Measurements from ENCODE around the gene MAGI1.
"Not testable (repeated sequence)": the region's sequence is repeated elsewhere in the genome, so short reads cannot be mapped to it uniquely, and the experiment has no call there.

The MAGI1 gene

GRCh38 chr3:65893631-65894030, 145.1 kb downstream of the MAGI1 start:
- DNase-seq (ENCODE audit: low spot score): no peak
- TF ChIP-seq, protein P1, sequence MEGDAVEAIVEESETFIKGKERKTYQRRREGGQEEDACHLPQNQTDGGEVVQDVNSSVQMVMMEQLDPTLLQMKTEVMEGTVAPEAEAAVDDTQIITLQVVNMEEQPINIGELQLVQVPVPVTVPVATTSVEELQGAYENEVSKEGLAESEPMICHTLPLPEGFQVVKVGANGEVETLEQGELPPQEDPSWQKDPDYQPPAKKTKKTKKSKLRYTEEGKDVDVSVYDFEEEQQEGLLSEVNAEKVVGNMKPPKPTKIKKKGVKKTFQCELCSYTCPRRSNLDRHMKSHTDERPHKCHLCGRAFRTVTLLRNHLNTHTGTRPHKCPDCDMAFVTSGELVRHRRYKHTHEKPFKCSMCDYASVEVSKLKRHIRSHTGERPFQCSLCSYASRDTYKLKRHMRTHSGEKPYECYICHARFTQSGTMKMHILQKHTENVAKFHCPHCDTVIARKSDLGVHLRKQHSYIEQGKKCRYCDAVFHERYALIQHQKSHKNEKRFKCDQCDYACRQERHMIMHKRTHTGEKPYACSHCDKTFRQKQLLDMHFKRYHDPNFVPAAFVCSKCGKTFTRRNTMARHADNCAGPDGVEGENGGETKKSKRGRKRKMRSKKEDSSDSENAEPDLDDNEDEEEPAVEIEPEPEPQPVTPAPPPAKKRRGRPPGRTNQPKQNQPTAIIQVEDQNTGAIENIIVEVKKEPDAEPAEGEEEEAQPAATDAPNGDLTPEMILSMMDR (IDR thresholded peaks at IDR 0.05; ENCODE audit: borderline replicate concordance, control extremely low read depth, extremely low read depth, insufficient read depth, missing control alignments): no peak
- in situ Hi-C loops (cut with MboI; ENCODE audit: low sequenced_read_pairs, unreplicated experiment): no loop called here

DNA sequence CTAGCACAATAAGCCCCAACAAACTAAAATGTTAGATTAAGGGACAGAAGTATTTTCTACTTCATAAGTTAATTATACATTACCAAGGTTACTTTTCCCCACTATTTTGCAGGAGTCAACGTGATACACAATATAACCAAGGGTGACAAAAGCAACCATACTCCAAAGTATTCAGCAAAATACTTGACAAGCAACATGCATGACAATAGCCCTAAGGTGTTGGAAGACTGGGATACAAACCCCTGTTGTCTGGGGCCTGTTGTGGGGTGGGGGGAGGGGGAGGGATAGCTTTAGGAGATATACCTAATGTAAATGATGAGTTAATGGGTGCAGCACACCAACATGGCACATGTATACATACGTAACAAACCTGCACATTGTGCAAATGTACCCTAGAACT, 147.2 kb downstream of the MAGI1 start:
- in situ Hi-C loops (cut with MboI; ENCODE audit: low sequenced_read_pairs, unreplicated experiment); DNase-seq (ENCODE audit: low spot score): not testable (repeated sequence)

GRCh38 chr3:65890328-65890727, 148.4 kb downstream of the MAGI1 start:
- TF ChIP-seq, protein P1 (IDR thresholded peaks at IDR 0.05; ENCODE audit: borderline replicate concordance, control extremely low read depth, extremely low read depth, insufficient read depth, missing control alignments): no peak
- no peak for DNase-seq (ENCODE audit: low spot score)
- in situ Hi-C loops (cut with MboI; ENCODE audit: low sequenced_read_pairs, unreplicated experiment): no loop called here

- in situ Hi-C loops (cut with MboI; ENCODE audit: low sequenced_read_pairs, unreplicated experiment): no loop called here
These were observed 149.0 kb downstream of the MAGI1 start for GRCh38 chr3:65889707-65890099.

GRCh38 chr3:65888980-65889706, 149.6 kb downstream of the MAGI1 start:
- TF ChIP-seq, protein P1 (IDR thresholded peaks at IDR 0.05; ENCODE audit: borderline replicate concordance, control extremely low read depth, extremely low read depth, insufficient read depth, missing control alignments): no peak
- in situ Hi-C loops (cut with MboI; ENCODE audit: low sequenced_read_pairs, unreplicated experiment): no loop called here
- peak; percentile 52 for DNase-seq (ENCODE audit: low spot score)

More at GRCh38 chr3:65889707-65890099, 149.0 kb downstream of the MAGI1 start:
- DNase-seq (ENCODE audit: low spot score): no peak
- TF ChIP-seq, protein P1 (IDR thresholded peaks at IDR 0.05; ENCODE audit: borderline replicate concordance, control extremely low read depth, extremely low read depth, insufficient read depth, missing control alignments): no peak

GRCh38 chr3:65888196-65888595, 150.5 kb downstream of the MAGI1 start:
- DNase-seq (ENCODE audit: low spot score): no peak
- in situ Hi-C loops (cut with MboI; ENCODE audit: low sequenced_read_pairs, unreplicated experiment): no loop called here
- TF ChIP-seq, protein P1 (IDR thresholded peaks at IDR 0.05; ENCODE audit: borderline replicate concordance, control extremely low read depth, extremely low read depth, insufficient read depth, missing control alignments): no peak

DNA sequence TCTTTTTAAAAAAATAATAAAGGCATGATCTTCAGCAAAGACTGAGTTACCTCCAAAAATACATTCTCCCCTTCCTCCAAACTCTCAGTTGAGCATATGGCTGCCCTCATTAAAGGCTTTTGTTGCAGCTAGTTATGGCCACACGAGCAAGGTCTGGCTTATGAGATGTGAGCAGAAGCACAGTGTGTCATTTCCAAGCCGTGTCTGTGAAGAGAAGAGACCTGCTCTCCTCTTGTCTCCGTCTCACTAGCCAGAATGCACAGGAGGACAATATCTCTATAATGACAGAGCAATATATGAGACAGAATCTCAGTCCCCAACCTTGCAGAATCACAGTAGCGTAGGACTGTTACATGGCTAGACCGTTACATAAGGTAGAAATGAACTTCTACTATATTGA, 152.3 kb downstream of the MAGI1 start:
- TF ChIP-seq, protein P1 (IDR thresholded peaks at IDR 0.05; ENCODE audit: borderline replicate concordance, control extremely low read depth, extremely low read depth, insufficient read depth, missing control alignments): no peak
- in situ Hi-C loops (cut with MboI; ENCODE audit: low sequenced_read_pairs, unreplicated experiment): no loop called here
- DNase-seq (ENCODE audit: low spot score): no peak

All from GM13976 (cell line).